Transverse colon (tissue), 4 donors: ENCODE results near the gene ADPRHL1. TPM values are rescaled to one million over a fixed set of nuclear protein-coding genes. Genes with fewer than 3 reads are reported as not detected.

ENCODE experiments used
- DNase-seq: peaks from one replicate; pipeline ENCODE4 v3.0.0-alpha.2; 2019
- H3K27ac ChIP-seq, 4 donors: fragments of 200-600 bp; sonication (generic); 2 replicates each; pipeline ENCODE4 v1.5.1; 2016 to 2018; ENCODE audit warnings: inconsistent platforms in 4 of 4
- H3K27me3 ChIP-seq: fragments of 200-600 bp; sonication (generic); 2 replicates; pipeline ENCODE4 v1.5.1; 2017; ENCODE audit warnings: inconsistent platforms
- H3K36me3 ChIP-seq, 4 donors: fragments of 200-600 bp; sonication (generic); 2 replicates each; pipeline ENCODE4 v1.5.1; 2017 to 2019; ENCODE audit warnings: inconsistent platforms in 4 of 4
- H3K4me1 ChIP-seq, 4 donors: fragments of 200-600 bp; sonication (generic); 2 replicates each; pipeline ENCODE4 v1.5.1; 2017 to 2020; ENCODE audit warnings: inconsistent platforms in 4 of 4
- H3K4me3 ChIP-seq, 4 donors: fragments of 200-600 bp; sonication (generic); 1 replicate in 1 of 4; 2 replicates in 3 of 4; pipeline versions ENCODE4 v1.5.1 to v1.6.1; 2017 to 2019; ENCODE audit warnings: inconsistent platforms in 4 of 4
- H3K9me3 ChIP-seq, 2 donors: fragments of 200-600 bp; sonication (generic); 2 replicates each; pipeline ENCODE4 v1.5.1; 2017 to 2019; ENCODE audit warnings: inconsistent platforms in 2 of 2
- EP300 ChIP-seq: sonication (generic); formaldehyde crosslinking; IDR thresholded peaks from one replicate; pipeline ENCODE4 v1.6.1; 2017; ENCODE audit warnings: antibody characterized with exemption, low read depth
- POLR2A ChIP-seq: fragments of 450-650 bp; IDR thresholded peaks from one replicate; pipeline ENCODE4 v1.6.1; 2016; ENCODE audit warnings: antibody characterized with exemption, mild to moderate bottlenecking, moderate library complexity
- POLR2AphosphoS5 ChIP-seq, 3 donors: sonication (generic); formaldehyde crosslinking; IDR thresholded peaks; one replicate each; pipeline ENCODE4 v1.6.1; 2016; ENCODE audit warnings: antibody characterized with exemption in 3 of 3
- WGBS, 2 donors: methylation state at CpG; one replicate each; pipeline ENCODE4 v1.1.5; 2018; ENCODE audit warnings: low coverage in 1 of 2; 5-methylcytosine and 5-hydroxymethylcytosine counted together
- in situ Hi-C, 4 donors: fragments of 200-750 bp; cut with MboI; loops; one replicate each; pipeline versions ENCODE4 v1.15.0 to v1.15.1; 2017; ENCODE audit warnings: low sequenced_read_pairs in 3 of 4, low pct_ligation_motif_present in 1 of 4, low pct_unique_long_range_greater_than_20kb in 1 of 4
- intact Hi-C: fragments of 100-400 bp; cut with DNase I; formaldehyde crosslinking; loops from one replicate; pipeline ENCODE4 v1.15.1; 2023; ENCODE audit warnings: low total_unique reads
- total RNA-seq, 4 donors: library from RNA; depleted of rRNA; stranded (reverse); fragments of >200 nt; gene quantifications; one replicate each; pipeline ENCODE4 v1.1.0, GENCODE V29; 2016
- TF ChIP-seq, protein P1 (sequence below), 5 experiments: fragments of 200-600 bp in 3 of 5; fragments of 450-650 bp in 2 of 5; sonication (generic) in 3 of 5; IDR thresholded peaks; 1 replicate in 2 of 5; 2 replicates in 3 of 5; pipeline ENCODE4 v1.5.1; 2016 to 2017; ENCODE audit warnings: antibody characterized with exemption in 5 of 5, inconsistent platforms in 3 of 5, mild to moderate bottlenecking in 2 of 5, moderate library complexity in 1 of 5

Gene ADPRHL1
- total RNA-seq, 4 donors from 2014 or later, result 4.1 to 10.2 (median 5.9) TPM

DNA sequence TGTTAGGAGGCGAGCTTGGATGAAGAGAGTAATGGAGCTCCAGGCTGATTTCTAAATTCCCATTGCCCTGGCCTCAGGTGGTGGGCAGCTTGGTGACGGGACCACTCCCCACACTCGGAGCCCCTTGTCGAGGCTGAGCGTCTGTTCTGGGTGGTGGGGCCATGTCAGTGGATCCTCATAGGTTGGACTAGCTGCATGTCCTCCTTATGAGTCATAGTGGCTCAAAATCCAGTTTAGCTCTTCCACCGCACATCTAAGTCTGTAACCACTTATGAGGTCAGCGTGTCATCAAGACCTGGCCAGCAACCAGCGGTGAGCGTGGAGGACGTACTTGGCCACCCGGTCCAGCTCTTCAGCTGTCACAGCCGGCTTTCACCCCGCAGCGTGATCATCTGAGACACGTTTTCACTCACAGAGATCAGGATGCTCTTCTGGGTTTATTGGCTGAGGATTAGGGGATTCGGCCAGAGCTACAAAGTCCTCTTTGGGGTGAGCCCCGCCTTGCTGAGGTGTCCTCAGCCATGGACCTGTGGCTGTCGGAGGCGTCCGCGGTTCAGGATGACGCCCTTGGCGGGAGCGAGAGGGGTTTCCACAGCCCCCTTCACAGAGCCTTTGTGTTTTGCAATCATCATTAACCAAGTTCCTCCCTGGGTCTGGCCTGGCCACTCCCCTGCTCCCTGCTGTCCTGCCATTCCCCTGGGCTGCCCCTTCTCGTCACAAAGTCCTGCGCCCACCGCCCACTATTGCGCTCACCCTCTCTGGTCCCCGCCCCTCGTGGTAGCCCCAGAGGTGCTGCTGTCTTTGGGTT, 41.9 kb downstream of the ADPRHL1 start:
- Histone ChIP-seq H3K27me3 (peaks cover 14% of the 10 kb centered on the region), H3K27ac (peak overlapping the region; percentile 57 to 73 (median 67)), H3K9me3 (no peaks in the 10 kb centered on the region), H3K4me1 (peaks cover 0 to 19% (median 4%) of the 10 kb centered on the region in 4 donors), H3K4me3 (no peak overlapping the region), H3K36me3 (no peaks in the 10 kb centered on the region)
- intact Hi-C loops, result no loop called here
- in situ Hi-C loops, result no loop called here
- peak in 1 of 3 donors; percentile 25 for TF ChIP-seq POLR2AphosphoS5 (IDR thresholded peaks at IDR 0.05)
- TF ChIP-seq EP300, result no peak
- 71 to 90% methylated on average over 4 to 30 of the region's 30 CpGs for WGBS, 2 donors
- DNase-seq, result peak; percentile 52

DNA sequence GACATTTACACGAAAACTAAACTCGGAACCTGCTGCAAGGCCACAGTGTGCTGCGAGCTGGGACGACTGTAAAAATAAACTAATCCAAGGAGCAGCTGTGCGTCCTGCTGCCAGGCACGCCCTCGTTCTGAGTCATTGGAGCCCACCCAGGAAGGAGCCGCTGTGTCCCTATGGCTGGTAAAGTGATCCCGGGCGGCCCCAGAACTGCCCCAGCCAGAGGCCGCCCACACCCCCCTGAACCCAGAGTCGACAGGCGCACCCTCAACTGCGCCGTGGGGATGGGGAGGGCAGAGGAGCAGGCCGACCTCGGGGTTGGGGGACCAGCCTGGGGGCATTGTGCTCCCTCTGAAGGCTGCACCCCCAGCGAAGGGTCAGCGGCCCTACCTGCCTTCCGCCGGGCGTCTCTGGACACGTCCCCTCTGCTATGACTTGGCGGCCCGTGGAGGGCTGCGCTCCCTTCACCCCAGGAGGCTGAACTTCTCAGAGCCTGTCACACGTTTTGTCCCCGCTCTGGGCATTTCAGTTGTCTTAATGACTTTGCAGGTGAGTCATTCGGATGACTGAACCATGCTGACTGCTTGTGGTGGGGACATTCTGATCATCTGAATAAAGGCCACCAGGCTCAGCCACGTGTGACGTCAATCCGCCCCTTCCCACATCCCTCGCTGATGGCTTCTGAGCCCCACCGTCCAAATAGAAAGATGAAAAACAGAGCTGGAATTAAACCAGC, 42.7 kb downstream of the ADPRHL1 start:
- H3K9me3 ChIP-seq, result no peaks in the 10 kb centered on the region
- H3K27me3 ChIP-seq, result peaks cover 14% of the 10 kb centered on the region
- peaks cover 0 to 19% (median 4%) of the 10 kb centered on the region in 4 donors for H3K4me1 ChIP-seq
- TF ChIP-seq POLR2AphosphoS5 (IDR thresholded peaks at IDR 0.05) (peak in 1 of 3 donors; percentile 38), EP300 (no peak)
- H3K36me3 ChIP-seq, result no peaks in the 10 kb centered on the region
- WGBS, 2 donors, result 58 to 75% methylated on average over 3 to 34 of the region's 34 CpGs
- H3K4me3 ChIP-seq, result no peak overlapping the region
- H3K27ac ChIP-seq, result peak overlapping the region; percentile 57 to 73 (median 67)
- DNase-seq, result peak; percentile 25
- intact Hi-C loops, result no loop called here
- in situ Hi-C loops, result no loop called here

DNA sequence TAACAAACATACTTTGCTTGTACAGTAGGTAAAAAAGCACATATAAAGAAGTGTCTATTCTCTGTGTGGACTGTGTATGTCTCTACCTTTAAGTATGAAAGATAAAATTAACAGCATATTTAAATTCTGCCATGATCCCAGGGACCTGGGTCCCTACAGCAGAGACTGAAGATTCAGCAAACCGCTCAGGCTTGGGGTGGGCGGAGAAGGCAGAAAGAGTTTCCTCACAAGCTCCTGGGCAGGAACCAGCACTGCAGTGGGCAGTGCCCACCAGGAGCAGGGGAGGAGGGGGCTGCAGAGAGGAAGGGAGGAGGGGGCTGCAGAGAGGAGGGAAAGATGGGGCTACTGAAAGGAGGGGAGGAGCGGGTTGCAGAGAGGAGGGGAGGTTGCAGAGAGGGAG, 44.7 kb downstream of the ADPRHL1 start:
- DNase-seq, result no peak
- H3K27ac ChIP-seq, result no peak overlapping the region
- peaks cover 14% of the 10 kb centered on the region for H3K27me3 ChIP-seq
- TF ChIP-seq POLR2AphosphoS5 (IDR thresholded peaks at IDR 0.05) (no peak), EP300 (no peak), POLR2A (no peak)
- TF ChIP-seq, protein P1, sequence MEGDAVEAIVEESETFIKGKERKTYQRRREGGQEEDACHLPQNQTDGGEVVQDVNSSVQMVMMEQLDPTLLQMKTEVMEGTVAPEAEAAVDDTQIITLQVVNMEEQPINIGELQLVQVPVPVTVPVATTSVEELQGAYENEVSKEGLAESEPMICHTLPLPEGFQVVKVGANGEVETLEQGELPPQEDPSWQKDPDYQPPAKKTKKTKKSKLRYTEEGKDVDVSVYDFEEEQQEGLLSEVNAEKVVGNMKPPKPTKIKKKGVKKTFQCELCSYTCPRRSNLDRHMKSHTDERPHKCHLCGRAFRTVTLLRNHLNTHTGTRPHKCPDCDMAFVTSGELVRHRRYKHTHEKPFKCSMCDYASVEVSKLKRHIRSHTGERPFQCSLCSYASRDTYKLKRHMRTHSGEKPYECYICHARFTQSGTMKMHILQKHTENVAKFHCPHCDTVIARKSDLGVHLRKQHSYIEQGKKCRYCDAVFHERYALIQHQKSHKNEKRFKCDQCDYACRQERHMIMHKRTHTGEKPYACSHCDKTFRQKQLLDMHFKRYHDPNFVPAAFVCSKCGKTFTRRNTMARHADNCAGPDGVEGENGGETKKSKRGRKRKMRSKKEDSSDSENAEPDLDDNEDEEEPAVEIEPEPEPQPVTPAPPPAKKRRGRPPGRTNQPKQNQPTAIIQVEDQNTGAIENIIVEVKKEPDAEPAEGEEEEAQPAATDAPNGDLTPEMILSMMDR (IDR thresholded peaks at IDR 0.05), result no peak
- WGBS, 2 donors, result 90% methylated on average over 3 of the region's 3 CpGs; no CpG with 5 or more reads in 1 of the 2 donors
- peaks cover 0 to 11% (median 1%) of the 10 kb centered on the region in 4 donors for H3K4me1 ChIP-seq
- in situ Hi-C loops, result no loop called here
- no peaks in the 10 kb centered on the region for H3K36me3 ChIP-seq
- H3K9me3 ChIP-seq, result no peaks in the 10 kb centered on the region
- intact Hi-C loops, result no loop called here
- H3K4me3 ChIP-seq, result no peak overlapping the region

DNA sequence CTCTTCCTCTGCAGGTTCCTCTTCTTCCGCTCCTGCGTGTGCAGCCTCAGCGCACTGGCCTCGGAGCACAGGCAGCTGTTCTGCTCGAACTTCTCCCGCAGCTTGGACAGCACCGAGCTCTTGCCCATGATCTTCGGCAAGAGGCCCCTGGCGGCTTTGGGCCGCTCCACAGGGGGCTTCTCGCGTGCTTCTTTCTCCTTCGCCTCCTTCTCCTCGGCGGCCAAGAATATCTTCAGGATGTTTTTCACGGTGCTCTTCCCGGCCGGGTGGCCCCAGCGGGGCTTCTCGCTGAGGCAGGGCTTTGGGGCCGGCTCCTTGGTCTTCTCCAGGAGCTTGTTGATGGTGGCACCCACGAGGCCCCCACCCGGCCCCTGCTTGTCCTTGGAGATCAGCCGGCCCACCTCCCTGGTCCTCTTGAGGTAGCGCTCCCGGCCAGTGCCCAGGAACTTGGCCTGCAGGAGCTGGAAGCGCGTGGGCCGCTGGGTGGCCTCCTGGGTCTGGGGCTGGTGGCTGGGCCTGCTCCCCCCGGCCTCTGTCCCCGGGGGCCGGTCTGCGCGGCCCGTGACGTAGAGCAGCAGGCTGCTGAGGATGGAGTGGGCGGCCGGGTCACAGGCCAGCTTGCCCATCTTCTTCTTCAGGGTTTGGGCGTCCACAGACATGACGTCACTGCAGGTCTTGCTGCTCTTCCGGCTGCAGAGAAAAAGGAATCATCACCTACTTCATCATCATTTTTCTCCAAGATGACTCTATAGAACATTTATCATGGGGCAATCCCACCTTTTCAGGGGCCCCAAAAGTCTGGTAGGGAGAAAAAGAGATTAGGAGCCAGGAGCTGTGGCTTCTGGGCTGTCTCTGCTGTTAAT, 45.5 kb downstream of the ADPRHL1 start:
- peaks cover 14% of the 10 kb centered on the region for H3K27me3 ChIP-seq
- intact Hi-C loops, result no loop called here
- no peak for DNase-seq

More for the DNA sequence above, 45.5 kb downstream of the ADPRHL1 start:
- Histone ChIP-seq H3K27ac (no peak overlapping the region), H3K9me3 (no peaks in the 10 kb centered on the region), H3K4me3 (no peak overlapping the region), H3K4me1 (peaks cover 0 to 10% (median 1%) of the 10 kb centered on the region in 4 donors), H3K36me3 (no peaks in the 10 kb centered on the region)
- WGBS, 2 donors, result 85% methylated on average over 38 of the region's 41 CpGs; no CpG with 5 or more reads in 1 of the 2 donors
- in situ Hi-C loops, result no loop called here
- TF ChIP-seq EP300, result no peak
- no peak for TF ChIP-seq POLR2AphosphoS5 (IDR thresholded peaks at IDR 0.05)
- TF ChIP-seq, protein P1 (IDR thresholded peaks at IDR 0.05), result no peak
- TF ChIP-seq POLR2A, result no peak
